HCEC 1CT (cell line): Measurements from ENCODE around the gene MYH9.
"Not testable (repeated sequence)": the region's sequence is repeated elsewhere in the genome, so short reads cannot be mapped to it uniquely, and the experiment has no call there.

ENCODE experiments used
- DNase-seq: peaks from one replicate; pipeline ENCODE4 v3.0.0-alpha.2; 2017

MYH9 gene

DNA sequence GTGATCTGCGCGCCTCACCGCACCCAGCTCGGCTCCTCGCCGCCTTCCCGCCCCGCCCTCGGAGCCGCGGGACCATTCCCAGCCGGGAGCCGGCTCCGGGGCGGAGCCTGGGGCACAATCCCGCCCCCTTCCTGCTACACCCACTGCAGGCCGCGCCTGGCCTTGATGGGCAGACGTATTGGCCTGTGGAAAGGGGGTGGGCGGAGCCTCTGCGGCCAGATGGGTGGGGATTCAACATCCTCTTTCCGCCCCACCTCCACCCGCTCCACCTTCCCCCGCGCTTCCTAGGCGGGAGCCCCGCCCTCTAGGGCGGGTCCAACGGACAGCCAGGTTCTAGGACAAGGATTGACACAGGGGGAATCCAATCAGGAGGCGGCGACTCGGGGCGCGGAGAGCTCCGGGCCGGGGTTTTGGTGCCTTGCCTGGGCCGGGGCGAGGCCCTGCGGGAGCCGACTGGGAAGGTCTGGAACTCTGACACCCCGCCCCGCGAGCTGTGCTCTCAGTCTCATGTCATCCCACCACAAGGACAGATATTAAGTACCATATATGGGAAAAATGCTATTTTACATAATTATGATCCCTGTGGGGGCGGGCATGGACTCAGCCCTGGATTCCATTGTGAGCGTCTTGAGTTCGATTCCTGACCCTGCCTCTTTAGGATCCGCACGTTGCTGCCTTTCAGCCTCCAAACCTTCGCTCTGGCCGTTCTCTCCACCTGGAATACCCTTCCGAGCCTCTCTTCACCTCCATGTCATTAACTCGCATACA, at the start of gene MYH9:
Gene MYH9, minus strand, starts transcription at position 9 of the 768 bp plus-strand sequence. CDS start 38,731 bp downstream, outside the sequence.
- peak; percentile 99 for DNase-seq

DNA sequence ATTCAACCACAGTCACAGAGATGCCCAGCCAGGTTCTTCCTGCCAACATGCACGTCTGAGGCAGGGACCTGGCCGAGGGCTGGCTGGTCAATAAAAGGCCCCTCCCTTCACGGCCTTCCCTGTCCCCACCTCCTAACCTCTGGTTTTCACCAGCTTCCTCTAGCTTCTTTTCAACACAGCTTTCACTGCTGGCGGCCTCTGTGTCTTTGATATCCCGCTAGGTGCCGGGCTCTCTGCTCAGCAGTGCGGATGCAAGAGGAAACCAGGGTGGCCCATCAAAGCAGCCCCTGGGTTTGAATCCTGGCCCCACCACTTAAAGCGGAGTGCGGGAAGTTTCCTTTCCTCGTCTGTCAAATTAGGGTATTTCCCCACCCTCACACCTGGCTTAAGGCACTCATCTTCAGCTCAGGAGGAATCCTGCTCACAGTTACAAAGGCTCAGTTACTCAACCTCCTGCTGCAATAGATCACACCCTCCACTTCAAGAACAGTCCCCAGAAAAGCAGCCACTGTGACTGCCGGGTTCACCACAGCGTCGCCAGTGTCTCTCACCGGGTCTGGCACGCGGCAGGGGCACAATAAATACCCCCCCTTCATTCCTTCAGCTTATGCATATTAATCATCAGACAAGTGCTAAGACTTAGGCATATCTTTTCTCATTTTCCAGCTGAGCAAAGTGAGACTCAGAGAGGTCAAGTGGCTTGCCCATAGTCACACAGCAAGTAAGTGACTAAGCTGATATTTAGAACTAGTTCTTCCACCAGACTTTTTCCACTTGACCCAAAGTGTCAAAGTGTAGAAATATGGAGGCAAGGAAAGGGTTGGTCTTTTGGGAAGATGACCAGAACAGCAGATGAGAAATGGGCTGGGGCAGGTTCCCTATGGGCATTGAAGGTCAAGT, 48.0 kb upstream of the MYH9 start:
- DNase-seq: no peak

DNA sequence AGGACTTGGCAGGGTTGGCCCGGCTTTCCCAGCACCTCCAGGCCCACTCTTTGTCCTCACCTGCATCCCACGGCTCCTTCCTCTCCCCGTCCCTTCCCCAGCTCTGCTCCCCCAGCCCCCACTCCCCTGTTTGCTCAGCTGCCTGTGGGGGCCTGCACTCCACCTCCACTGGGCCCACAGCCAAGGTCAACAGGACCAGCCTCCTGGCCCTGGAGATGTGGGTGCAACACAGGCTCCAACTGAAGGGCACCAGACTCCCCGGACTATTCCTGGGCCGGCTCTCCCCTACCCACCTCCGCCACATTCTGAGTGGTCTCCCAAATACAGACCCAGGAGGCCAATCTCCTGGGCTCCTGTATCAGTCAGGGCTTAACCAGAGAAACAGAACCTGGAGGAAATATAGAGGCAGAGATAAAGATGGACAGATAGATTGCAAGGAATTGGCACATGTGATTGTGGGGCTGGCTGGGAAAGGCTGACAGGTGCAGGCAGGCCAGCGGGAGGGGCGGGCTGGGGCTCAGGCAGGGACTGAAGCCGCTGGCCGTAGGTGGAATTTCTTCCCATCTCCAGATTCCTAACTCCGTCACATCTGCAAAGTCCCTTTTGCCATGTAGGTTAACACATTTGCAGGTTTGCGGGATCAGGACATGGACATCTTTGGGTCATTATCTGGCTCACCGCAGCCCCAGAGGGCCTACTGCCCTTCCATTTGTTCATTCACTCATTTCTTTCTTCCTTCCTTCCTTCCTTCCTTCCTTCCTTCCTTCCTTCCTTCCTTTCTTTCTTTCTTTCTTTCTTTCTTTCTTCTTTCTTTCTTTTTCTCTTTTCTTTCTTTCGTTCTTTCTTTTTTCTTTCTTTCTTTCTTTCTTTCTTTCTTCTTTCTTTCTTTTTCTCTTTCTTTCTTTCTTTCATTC, 45.8 kb upstream of the MYH9 start:
- no peak for DNase-seq

DNA sequence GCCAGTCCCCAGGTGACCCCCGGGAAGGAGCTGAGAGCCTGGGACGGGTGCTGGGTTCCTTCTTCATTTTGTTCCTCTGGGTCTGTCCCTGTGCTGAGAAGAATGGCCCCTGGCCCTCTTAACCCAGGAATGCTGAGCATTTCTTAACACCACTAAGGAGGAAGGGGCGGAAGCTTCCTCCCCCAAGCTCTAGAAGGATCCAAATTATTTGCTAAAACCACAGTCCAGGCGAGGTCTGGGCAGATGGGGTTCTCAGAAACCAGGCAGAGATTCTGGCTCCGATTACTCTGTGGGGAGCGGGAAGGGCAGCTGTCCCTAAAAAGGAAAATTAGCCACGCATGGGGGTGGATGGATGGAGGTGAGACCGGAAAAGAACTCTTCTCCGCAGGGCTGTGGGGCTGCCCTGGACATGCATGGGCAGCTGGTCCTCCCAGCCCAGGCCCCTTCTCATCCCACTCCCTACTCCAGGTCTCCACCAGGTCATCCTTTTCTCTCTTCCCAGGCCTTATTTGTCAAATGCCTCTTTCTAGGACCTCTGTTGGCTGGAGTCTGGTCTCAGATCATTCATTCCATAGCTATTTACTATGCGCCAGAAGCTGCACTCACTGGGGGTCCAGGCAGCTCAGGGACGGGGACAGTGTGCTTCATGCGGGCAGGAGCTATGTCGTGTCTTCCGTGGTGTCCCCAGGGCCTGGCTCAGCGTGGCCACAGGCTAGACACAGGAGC, 45.0 kb upstream of the MYH9 start:
- DNase-seq: no peak

DNA sequence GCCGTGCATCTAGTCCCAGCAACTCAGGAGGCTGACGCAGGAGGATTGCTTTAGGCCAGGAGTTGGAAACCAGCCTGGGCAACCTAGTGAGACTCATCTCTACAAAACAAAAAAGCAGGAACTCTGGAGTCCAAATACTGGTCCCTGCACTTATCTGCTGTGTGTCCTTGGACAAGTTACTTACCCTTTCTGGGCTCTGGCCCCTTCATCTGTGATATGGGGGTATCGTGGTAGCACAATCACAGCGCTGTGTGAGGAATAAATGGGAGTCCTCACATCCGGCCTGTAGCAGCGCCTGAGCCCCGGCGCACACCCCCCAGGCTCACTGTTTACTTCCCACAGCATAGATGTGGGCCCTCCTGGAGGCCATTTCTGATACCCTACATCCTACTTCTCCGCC, 44.2 kb upstream of the MYH9 start:
- no peak for DNase-seq

DNA sequence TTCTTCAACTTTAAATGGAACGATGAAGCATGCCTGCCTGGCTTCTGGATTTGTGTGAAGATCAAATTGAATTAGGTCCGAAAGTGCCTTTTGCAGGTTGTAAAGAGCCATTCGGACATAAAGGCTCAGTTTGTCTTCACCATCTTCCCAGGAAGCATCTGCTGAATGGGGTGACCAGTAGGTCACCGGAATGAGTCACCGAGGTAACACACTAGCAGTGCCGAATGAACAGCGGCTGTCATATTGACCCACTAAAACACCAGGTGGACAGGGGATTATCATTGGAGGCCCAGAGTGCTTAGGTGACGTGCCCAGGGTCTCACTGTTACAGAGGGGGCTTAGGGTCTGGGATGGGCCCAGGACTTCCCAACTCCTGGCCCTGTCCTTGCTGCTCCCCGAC, 43.1 kb upstream of the MYH9 start:
- DNase-seq: no peak

DNA sequence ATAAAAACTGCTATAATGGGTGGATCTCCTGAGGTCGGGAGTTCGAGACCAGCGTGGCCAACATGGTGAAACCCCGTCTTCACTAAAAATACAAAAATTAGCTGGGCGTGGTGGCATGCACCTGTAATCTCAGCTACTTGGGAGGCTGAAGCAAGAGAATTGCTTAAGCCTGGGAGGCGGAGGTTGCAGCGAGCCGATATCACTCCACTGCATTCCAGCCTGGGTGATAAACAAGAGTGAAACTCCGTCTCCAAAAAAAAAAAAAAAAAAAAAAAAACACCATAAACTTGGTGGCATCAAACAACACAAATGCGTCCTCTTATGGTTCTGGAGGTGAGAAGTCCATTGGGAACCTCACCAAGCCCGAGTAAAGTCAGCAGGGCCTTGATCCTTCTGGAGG, 40.2 kb upstream of the MYH9 start:
- not testable (repeated sequence) for DNase-seq

DNA sequence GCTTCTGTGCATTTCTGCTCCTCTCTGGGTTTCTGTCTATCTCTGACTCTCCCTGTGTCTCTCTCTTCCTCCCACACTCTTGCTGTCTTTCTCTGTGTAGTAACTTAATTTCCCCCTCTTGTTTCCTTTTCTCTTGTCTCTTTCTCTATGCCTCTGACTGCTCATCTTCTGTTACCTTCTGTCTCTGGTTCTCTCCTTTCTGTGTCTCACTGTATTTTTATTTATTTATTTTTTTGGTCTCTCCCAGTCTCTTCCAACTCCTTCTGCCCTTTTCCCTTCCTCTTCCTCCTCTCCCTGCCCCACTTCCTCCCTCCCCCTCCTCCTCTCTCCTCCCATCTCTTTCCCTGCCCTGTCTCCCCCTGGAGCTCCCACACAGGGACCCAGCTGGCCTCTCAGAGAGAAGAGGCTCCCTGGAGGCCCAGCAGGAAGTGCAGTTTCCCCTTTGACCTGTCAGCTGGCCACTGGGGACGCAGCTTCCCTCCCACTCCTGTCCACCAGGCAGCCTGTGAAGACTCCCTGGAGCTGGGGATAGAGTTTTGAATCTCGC, 38.3 kb upstream of the MYH9 start:
- DNase-seq: peak; percentile 73

DNA sequence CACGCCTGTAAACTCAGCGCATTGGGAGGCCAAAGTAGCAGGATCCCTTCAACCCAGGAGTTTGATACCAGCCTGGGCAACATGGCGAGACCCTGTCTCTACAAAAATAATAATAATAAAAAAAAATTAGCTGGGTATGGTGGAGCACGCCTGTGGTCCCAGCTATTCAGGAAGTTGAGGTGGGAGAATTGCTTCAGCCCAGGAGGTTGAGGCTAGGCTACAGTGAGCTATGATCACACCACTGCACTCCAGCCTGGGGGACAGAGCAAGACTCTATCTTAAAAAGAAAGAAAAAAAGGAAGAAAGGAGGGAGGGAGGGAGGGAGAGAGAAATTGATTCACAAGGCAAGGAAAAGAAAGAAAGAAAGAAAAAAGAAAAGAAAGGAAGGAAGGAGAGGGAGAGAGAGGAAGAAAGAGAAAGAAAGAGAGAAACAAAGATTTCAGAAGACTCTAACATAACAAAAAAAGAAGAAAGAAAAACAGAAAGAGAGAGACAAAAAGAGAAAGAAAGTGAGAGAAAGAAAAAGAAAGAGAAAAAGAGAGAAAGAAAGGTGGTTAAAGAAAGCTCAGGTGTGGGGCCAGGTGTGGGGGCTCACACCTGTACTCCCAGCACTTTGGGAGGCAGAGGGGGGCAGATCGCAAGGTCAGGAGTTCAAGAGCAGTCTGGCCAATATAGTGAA, 37.3 kb upstream of the MYH9 start:
- DNase-seq: no peak

DNA sequence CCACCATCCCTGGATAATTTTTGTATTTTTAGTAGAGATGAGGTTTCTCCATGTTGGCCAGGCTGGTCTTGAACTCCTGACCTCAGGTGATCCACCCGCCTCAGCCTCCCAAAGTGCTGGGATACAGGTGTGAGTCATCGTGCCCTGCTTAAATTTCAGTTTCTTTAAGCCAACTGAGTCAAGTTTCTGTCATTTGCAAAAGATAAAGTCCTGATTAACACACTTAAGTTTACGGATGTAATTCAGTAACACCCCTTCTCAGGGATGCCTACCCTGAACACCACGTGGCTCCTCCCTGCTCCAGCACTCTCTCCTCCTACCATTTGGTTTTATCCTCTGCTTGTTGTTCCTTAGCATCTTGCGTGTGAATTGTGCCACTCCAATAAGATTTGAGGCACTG, 36.7 kb upstream of the MYH9 start:
- peak; percentile 11 for DNase-seq

DNA sequence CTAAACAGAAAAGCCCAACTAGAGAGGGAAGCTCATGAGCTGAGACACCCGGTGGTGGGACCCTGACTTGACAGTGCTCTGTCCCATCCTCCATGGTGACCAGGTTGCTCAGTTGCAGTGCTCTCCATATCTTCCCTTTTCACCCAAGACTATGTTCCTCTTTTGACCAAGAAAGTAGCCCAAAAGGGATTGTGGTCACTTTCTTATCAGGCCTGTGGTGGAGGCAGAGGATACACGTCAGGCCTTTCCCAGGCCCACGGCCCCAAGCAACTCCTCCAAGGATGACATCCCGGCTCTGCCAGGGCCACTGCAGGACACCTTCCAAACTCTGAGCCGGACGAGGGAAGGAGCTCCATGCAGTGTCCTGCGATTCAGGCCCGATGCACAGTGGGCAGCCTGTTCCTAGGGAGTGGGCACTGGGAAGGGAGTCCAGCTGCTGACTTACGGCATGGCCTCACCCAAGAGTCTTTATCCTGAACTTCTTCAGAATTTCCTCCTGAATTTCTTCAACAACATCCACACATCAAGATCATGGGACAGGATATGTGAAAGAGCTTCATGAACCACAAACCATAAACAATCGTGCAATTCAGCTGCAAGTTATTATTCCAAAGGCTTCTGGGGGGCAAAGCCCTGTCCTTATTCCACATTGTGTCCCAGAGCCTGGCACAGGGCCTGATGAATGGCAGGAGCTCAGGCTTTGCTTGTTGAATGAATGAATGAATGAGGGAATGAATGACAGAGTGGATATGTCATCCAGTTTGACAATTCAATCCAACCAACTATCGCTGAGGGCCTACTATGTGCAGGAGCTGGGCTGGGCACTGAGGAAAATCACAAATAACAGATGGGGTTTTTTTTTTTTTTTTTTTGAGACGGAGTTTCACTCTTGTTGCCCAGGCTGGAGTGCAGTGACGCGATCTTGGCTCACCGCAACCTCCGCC, 36.0 kb upstream of the MYH9 start:
- DNase-seq: peak; percentile 35

DNA sequence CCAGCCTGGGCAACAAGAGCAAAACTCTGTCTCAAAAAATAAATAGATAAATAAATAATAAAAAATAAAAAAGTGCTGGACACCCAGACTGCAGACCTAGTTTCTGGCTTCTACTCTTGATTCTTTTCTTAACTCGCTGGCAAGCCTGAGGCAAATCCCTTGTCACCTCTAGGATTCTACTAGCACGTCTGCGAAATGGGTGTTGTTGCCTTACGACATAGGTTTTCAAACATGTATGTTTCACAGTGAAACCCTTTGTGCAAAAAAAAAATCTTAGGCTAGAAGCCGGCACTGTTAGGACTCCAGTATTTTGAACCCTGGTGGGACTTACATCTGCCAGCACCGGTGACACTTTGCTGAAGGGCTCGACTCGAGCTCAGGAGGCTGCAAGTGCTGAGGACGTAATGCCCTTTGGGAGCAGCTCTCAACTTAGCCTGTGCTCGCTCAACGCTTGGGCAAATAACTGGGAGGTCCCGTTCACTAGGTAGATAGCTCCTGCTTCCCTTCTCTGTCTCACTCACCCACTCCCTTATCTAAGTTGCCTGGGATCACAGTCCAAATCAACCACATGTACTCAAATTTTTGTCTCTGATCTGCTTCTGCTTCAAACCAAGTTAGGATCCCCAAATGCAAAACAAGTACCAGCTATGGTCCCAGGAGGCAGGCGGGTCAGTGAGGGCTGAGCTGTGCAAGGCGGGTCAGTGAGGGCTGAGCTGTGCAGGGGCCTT, 34.7 kb upstream of the MYH9 start:
- DNase-seq: no peak

DNA sequence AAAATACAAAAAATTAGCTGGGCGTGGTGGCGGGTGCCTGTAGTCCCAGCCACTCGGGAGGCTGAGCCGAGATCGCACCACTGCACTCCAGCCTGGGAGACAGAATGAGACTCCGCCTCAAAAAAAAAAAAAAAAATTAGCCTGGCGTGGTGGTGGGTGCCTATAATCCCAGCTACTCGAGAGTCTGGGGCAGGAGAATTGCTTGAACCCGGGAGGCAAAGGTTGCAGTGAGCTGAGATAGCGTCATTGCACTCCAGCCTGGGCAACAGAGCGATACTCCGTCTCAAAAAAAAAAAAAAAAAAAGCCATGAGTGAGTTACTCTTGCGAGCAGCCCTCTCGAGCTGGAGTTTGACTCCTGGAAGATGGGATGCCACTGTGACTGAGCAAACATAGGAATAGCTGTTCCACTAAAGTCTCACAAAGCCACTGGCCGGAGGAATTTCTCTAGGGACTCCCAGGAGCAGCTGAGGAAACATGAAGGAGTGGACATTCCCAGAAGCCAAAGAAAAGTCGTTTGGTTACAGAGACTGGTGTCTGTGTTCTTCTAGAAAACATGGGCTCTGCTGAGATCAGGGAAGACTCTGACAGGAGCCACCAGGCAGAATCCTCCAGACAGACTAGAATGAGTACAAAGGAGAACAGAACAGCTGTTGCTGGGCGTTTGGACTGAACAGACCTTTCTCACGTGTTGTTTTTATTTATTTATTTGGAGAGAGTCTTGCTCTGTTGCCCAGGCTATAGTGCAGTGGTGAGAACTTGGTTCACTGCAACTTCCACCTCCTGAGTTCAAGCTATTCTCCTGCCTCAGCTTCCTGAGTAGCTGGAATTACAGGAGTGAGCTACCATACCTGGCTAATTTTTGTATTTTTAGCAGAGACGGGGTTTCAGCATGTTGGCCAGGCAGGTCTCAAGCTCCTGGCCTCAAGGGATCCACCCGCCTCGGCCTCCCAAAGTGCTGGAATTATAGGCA, 32.4 kb upstream of the MYH9 start:
- no peak for DNase-seq

DNA sequence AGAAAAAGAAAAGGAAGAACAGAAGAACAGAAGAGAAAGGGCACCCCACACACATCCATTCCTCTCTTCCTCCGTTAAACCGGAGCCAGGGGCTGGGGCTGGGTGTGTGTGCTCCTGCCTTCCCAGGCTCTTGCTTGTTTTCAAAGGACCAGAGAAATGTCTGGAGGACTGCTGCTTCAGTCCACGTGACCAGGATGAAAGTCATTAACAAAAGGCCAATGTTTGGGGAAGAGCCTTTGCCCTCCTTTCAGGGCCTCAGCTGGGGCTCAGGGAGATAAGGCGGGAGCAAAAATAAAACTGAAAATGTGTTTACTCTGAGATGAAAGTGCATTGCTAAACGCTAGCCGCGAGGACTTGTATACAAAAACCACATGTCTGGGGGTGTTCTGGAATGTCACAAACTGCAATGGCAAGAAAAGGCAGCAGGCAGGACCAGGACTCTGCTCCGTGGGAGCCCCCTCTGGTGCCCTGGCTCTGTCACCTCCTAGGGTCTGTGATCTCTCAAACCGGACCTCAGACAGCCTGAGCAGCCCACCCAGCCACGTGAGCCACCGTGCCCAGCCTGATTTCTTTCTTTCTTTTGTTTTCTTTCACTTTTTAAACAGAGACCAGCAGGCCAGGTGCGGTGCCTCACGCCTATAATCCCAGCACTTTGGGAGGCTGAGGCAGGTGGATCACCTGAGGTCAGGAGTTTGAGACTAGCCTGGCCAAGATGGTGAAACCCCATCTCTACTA, 31.6 kb upstream of the MYH9 start:
- peak; percentile 73 for DNase-seq

DNA sequence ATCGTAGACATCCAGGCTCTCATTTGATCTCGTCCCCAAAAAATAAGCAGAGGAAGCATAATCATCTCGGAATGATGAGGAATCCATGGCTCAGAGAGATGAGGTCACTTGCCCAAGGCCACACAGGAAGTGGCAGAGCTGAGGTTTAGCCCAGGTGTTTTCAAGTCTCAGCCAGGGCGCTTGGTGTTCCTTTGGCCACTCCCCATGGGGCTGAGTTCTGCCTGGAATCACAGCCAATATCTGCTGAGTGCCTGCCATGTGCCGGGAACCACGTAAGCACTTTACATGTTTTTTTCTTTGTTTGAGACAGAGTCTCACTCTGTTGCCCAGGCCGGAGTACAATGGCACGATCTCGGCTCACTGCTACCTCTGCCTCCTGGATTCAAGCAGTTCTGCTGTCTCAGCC, 29.5 kb upstream of the MYH9 start:
- DNase-seq: peak; percentile 56

DNA sequence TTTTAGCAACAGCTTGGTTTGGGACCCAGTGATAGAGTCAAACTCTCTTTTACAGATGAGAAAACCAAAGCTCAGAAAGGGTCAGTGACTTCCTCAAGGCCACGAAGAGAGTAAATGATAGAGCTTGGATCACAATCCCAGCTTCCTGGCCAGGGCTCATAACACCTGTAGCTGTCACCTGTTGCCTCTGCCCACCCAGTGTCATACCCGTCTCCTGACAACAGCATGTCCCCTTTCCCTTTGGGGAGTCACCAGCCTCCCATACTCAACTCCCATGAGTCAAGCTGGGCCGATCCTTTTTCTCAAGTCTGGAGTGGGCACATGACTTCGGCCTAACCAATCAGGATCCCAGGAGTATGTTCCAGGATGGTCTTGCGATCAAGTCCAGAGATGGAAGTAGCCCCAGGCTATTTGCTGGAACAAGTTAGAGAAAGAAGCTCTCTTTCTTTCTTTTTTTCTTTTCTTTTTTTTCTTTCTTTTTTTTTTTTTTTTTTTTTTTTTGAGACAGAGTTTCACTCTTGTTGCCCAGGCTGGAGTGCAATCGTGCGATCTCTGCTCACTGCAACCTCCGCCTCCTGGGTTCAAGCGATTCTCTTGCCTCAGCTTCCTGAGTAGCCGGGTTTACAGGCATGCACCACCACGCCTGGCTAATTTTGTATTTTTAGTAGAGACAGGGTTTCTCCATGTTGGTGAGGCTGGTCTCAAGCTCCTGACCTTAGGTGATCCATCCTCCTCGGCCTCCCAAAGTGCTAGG, 27.8 kb upstream of the MYH9 start:
- DNase-seq: no peak
